H9 (cell line): Measurements from ENCODE around the gene PPP5C. TPM values are rescaled to one million over a fixed set of nuclear protein-coding genes. Genes with fewer than 3 reads are reported as not detected.
"Not testable (repeated sequence)": the region's sequence is repeated elsewhere in the genome, so short reads cannot be mapped to it uniquely, and the experiment has no call there.

Experiments
- DNase-seq: peaks from one replicate; pipeline ENCODE4 v3.0.0-alpha.2; 2017
- H2AFZ ChIP-seq: one replicate; pipeline ENCODE4 v1.6.1; 2013; ENCODE audit warnings: mild to moderate bottlenecking, low read length, control low read depth, moderate library complexity
- H2AK5ac ChIP-seq: 2 replicates; pipeline ENCODE4 v1.6.1; 2013; ENCODE audit warnings: low read length, control low read depth, mixed read lengths; ENCODE audit not compliant: insufficient read length
- H2BK120ac ChIP-seq: one replicate; pipeline ENCODE4 v1.6.1; 2013; ENCODE audit warnings: low read depth, mild to moderate bottlenecking, low read length, control low read depth, inconsistent platforms; ENCODE audit not compliant: poor library complexity, severe bottlenecking
- H2BK12ac ChIP-seq: 2 replicates; pipeline ENCODE4 v1.6.1; 2013; ENCODE audit warnings: low read length, control low read depth, mixed read lengths, low read depth; ENCODE audit not compliant: insufficient read length
- H2BK15ac ChIP-seq: 2 replicates; pipeline ENCODE4 v1.6.1; 2013; ENCODE audit warnings: low read depth, low read length, control low read depth
- H2BK20ac ChIP-seq: one replicate; pipeline ENCODE4 v1.6.1; 2013; ENCODE audit warnings: low read depth, mild to moderate bottlenecking, low read length, control low read depth, inconsistent platforms; ENCODE audit not compliant: poor library complexity, severe bottlenecking
- H2BK5ac ChIP-seq: 2 replicates; pipeline ENCODE4 v1.6.1; 2013; ENCODE audit warnings: low read length, control low read depth, mixed read lengths; ENCODE audit not compliant: insufficient read length
- H3K14ac ChIP-seq: 2 replicates; pipeline ENCODE4 v1.6.1; 2013; ENCODE audit warnings: low read length, control low read depth; ENCODE audit not compliant: insufficient read depth
- H3K18ac ChIP-seq: 2 replicates; pipeline ENCODE4 v1.6.1; 2013; ENCODE audit warnings: low read depth, mild to moderate bottlenecking, mixed read lengths, low read length, control low read depth; ENCODE audit not compliant: insufficient read length
- H3K23ac ChIP-seq: 2 replicates; pipeline ENCODE4 v1.6.1; 2013; ENCODE audit warnings: low read length, control low read depth, mixed read lengths, low read depth; ENCODE audit not compliant: insufficient read length
- H3K23me2 ChIP-seq: 2 replicates; pipeline ENCODE4 v1.6.1; 2013; ENCODE audit warnings: low read depth, mild to moderate bottlenecking, mixed read lengths, low read length, control low read depth; ENCODE audit not compliant: insufficient read length, poor library complexity, severe bottlenecking
- H3K27ac ChIP-seq: 2 replicates; pipeline ENCODE4 v1.5.1; 2013; ENCODE audit warnings: low read length, control low read depth, mixed read lengths, low read depth; ENCODE audit not compliant: insufficient read length
- H3K27me3 ChIP-seq: 2 replicates; pipeline ENCODE4 v1.6.1; 2013; ENCODE audit warnings: low read length, control low read depth, inconsistent platforms; ENCODE audit not compliant: insufficient read depth
- H3K4ac ChIP-seq: 2 replicates; pipeline ENCODE4 v1.6.1; 2013; ENCODE audit warnings: low read depth, mild to moderate bottlenecking, control low read depth, inconsistent platforms, low read length, moderate library complexity
- H3K4me1 ChIP-seq: 2 replicates; pipeline ENCODE4 v1.6.1; 2013; ENCODE audit warnings: low read length, control low read depth, inconsistent platforms; ENCODE audit not compliant: insufficient read depth
- H3K4me2 ChIP-seq: 2 replicates; pipeline ENCODE4 v1.6.1; 2013; ENCODE audit warnings: low read length, control low read depth, mixed read lengths; ENCODE audit not compliant: insufficient read length, insufficient read depth
- H3K56ac ChIP-seq: 2 replicates; pipeline ENCODE4 v1.6.1; 2013; ENCODE audit warnings: low read depth, mild to moderate bottlenecking, mixed read lengths, low read length, control low read depth; ENCODE audit not compliant: insufficient read length
- H3K79me1 ChIP-seq: 2 replicates; pipeline ENCODE4 v1.6.1; 2013; ENCODE audit warnings: low read depth, mild to moderate bottlenecking, moderate library complexity, low read length, control low read depth, inconsistent platforms; ENCODE audit not compliant: insufficient read depth, poor library complexity, severe bottlenecking
- H3K79me2 ChIP-seq: 2 replicates; pipeline ENCODE4 v1.6.1; 2013; ENCODE audit warnings: low read length, control low read depth, inconsistent platforms; ENCODE audit not compliant: insufficient read depth
- H3K9ac ChIP-seq: 2 replicates; pipeline ENCODE4 v1.6.1; 2013; ENCODE audit warnings: low read length, control low read depth, mixed read lengths; ENCODE audit not compliant: insufficient read length; ENCODE audit errors: extremely low read depth
- H3K9me3 ChIP-seq: one replicate; pipeline ENCODE4 v1.6.1; 2013; ENCODE audit warnings: low read depth, low read length, inconsistent platforms; ENCODE audit not compliant: control insufficient read depth
- H3T11ph ChIP-seq: one replicate; pipeline ENCODE4 v1.6.1; 2013; ENCODE audit warnings: mild to moderate bottlenecking, low read length, control low read depth, inconsistent platforms
- H4K20me1 ChIP-seq: one replicate; pipeline ENCODE4 v1.6.1; 2013; ENCODE audit not compliant: control insufficient read depth, insufficient read length, insufficient read depth
- H4K5ac ChIP-seq: 2 replicates; pipeline ENCODE4 v1.6.1; 2013; ENCODE audit warnings: low read depth, mild to moderate bottlenecking, mixed read lengths, low read length, control low read depth; ENCODE audit not compliant: insufficient read length
- H4K8ac ChIP-seq: replicated peaks from 2 replicates; pipeline ENCODE4 v1.6.1; 2013; ENCODE audit warnings: low read length, control low read depth, mixed read lengths, low read depth; ENCODE audit not compliant: insufficient read length
- H4K91ac ChIP-seq: 2 replicates; pipeline ENCODE4 v1.6.1; 2013; ENCODE audit warnings: low read depth, mild to moderate bottlenecking, moderate library complexity, mixed read lengths, low read length, control low read depth; ENCODE audit not compliant: insufficient read length
- H3K27ac Mint-ChIP-seq, 3 experiments: 2 replicates in 2 of 3; 3 replicates in 1 of 3; pipeline ENCODE4 v1.8.0; 2020 to 2021; ENCODE audit warnings: mixed read lengths in 3 of 3, mild to moderate bottlenecking in 1 of 3, moderate library complexity in 1 of 3
- H3K27me3 Mint-ChIP-seq: 2 replicates; pipeline ENCODE4 v1.8.0; 2021; ENCODE audit warnings: low read depth, mild to moderate bottlenecking, moderate library complexity, mixed read lengths
- H3K36me3 Mint-ChIP-seq, 3 experiments: 2 replicates in 2 of 3; 3 replicates in 1 of 3; pipeline ENCODE4 v1.8.0; 2020 to 2021; ENCODE audit warnings: low read depth in 3 of 3, mixed read lengths in 3 of 3; ENCODE audit not compliant: insufficient read depth in 1 of 3
- H3K4me1 Mint-ChIP-seq, 2 experiments: 2 replicates each; pipeline ENCODE4 v1.8.0; 2020; ENCODE audit warnings: mixed read lengths in 2 of 2
- H3K4me3 Mint-ChIP-seq, 2 experiments: 2 replicates in 1 of 2; 3 replicates in 1 of 2; pipeline ENCODE4 v1.8.0; 2020 to 2021; ENCODE audit warnings: mild to moderate bottlenecking in 2 of 2, mixed read lengths in 2 of 2, moderate library complexity in 1 of 2
- H3K9me3 Mint-ChIP-seq, 2 experiments: 2 replicates in 1 of 2; 3 replicates in 1 of 2; pipeline ENCODE4 v1.8.0; 2020; ENCODE audit warnings: mild to moderate bottlenecking in 2 of 2, mixed read lengths in 2 of 2, moderate library complexity in 1 of 2
- CTCF ChIP-seq: fragments of 200-600 bp; sonication (generic); conservative IDR thresholded peaks from 3 replicates; pipeline ENCODE4 v1.8.0; 2021; ENCODE audit warnings: antibody characterized with exemption, mild to moderate bottlenecking
- WGBS: extraction: QIAGEN DNeasy Blood & Tissue Kit; methylation state at CpG from one replicate; pipeline ENCODE4 v1.1.7; 2013; ENCODE audit warnings: missing lambda C conversion rate, low lambda C conversion rate, mixed read lengths; ENCODE audit not compliant: insufficient read length; ENCODE audit errors: extremely low coverage; 5-methylcytosine and 5-hydroxymethylcytosine counted together
- total RNA-seq: library from RNA; stranded (reverse); gene quantifications from 2 replicates; pipeline ENCODE4 v1.2.1, GENCODE V29; 2021

PPP5C gene
- total RNA-seq, 1 experiment from 2014 or later = 108 TPM

DNA sequence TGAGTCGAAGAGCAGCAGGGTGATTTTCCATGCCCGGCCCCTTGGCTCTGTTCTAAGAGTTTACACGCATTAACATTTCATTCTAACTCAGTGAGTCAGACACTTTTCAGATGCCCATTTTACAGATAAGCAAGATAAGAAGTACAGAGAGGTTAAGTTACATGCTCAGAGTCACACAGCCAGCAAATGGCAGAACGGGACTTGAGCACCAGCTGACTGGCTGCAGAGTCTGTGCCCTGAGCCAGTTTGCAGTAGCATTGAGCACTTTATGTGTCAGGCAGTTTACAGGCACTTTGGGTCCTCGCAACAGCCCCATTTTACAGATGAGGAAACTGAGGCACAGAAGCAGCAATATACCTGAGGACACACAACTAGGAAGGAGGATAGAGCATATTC lies 47.5 kb downstream of the PPP5C start:
- no peak overlapping the region for H3K27ac ChIP-seq
- H2BK12ac ChIP-seq = no peak overlapping the region
- Mint-ChIP-seq H3K4me1 (peaks cover 7 to 38% of the 10 kb centered on the region in 2 experiments), H3K27me3 (no peaks in the 10 kb centered on the region), H3K36me3 (peaks cover 13 to 26% (median 16%) of the 10 kb centered on the region in 3 experiments), H3K27ac (no peak overlapping the region), H3K4me3 (no peak overlapping the region), H3K9me3 (peaks cover under 1 to 3% of the 10 kb centered on the region in 2 experiments; a peak in 2 of 5 replicates)
- H3K23ac ChIP-seq = no peak overlapping the region
- no peak overlapping the region for H4K91ac ChIP-seq
- H3K79me2 ChIP-seq = no peaks in the 10 kb centered on the region
- H2AFZ ChIP-seq = no peak overlapping the region
- H3K56ac ChIP-seq = no peak overlapping the region
- no peak for TF ChIP-seq CTCF
- H3K4me2 ChIP-seq = no peak overlapping the region
- H3K9me3 ChIP-seq = no peaks in the 10 kb centered on the region
- H3K4me1 ChIP-seq = no peaks in the 10 kb centered on the region
- no peak overlapping the region for H4K8ac ChIP-seq
- no peak for DNase-seq
- no peak overlapping the region for H4K5ac ChIP-seq
- no peaks in the 10 kb centered on the region for H3K79me1 ChIP-seq
- H2BK15ac ChIP-seq = no peak overlapping the region
- H4K20me1 ChIP-seq = no peaks in the 10 kb centered on the region
- H3K4ac ChIP-seq = no peak overlapping the region
- H2BK5ac ChIP-seq = no peak overlapping the region
- H3T11ph ChIP-seq = no peak overlapping the region
- no CpG with 5 or more reads among the region's 5 CpGs for WGBS
- H3K27me3 ChIP-seq = no peaks in the 10 kb centered on the region
- no peaks in the 10 kb centered on the region for H3K23me2 ChIP-seq
- no peak overlapping the region for H3K18ac ChIP-seq
- no peak overlapping the region for H3K9ac ChIP-seq
- no peak overlapping the region for H2AK5ac ChIP-seq
- no peak overlapping the region for H2BK120ac ChIP-seq
- no peak overlapping the region for H3K14ac ChIP-seq
- H2BK20ac ChIP-seq = no peak overlapping the region

- H3K79me1 ChIP-seq, H2BK20ac ChIP-seq, H2BK15ac ChIP-seq, H3K23me2 ChIP-seq, H3K79me2 ChIP-seq, H3K23ac ChIP-seq, DNase-seq, H3K18ac ChIP-seq, H2AK5ac ChIP-seq, H3K4ac ChIP-seq, H3K9me3 ChIP-seq, H2AFZ ChIP-seq, H4K91ac ChIP-seq, H3K56ac ChIP-seq, H3K9me3 Mint-ChIP-seq, H3K27me3 Mint-ChIP-seq, H3K27ac ChIP-seq, H4K5ac ChIP-seq, H3K4me3 Mint-ChIP-seq, H3K14ac ChIP-seq, H3K4me1 ChIP-seq, H3K36me3 Mint-ChIP-seq, H3K9ac ChIP-seq, H3K27me3 ChIP-seq, H2BK5ac ChIP-seq, H2BK12ac ChIP-seq, H3K4me2 ChIP-seq, H2BK120ac ChIP-seq, H4K20me1 ChIP-seq, H4K8ac ChIP-seq, H3T11ph ChIP-seq: not testable (repeated sequence)
- WGBS = no CpG with 5 or more reads among the region's 14 CpGs
- peaks cover 3 to 25% of the 10 kb centered on the region in 2 experiments for H3K4me1 Mint-ChIP-seq
- H3K27ac Mint-ChIP-seq = peak overlapping the region in 1 of 3 experiments; percentile 76; a peak in 2 of 7 replicates
These were observed 51.1 kb downstream of the PPP5C start for GRCh38 chr19:46397801-46398479.
